Erythroblast (primary cell): ENCODE results near the gene MSI2.

Source experiments
- GATA1 ChIP-seq: IDR thresholded peaks from 2 replicates; pipeline ENCODE4 v1.6.1; 2011; ENCODE audit warnings: low read depth, mild to moderate bottlenecking, control low read depth, low read length, moderate library complexity
- POLR2A ChIP-seq: IDR thresholded peaks from 2 replicates; pipeline ENCODE4 v1.6.1; 2011; ENCODE audit warnings: mild to moderate bottlenecking, low read length

GRCh38 chr17:57424777-57425188 lies 168.5 kb downstream of the MSI2 start:
- TF ChIP-seq POLR2A = no peak
- TF ChIP-seq GATA1 = no peak
